Smooth muscle cell of trachea (primary cell): ENCODE results near the gene IFNL1. TPM values are rescaled to one million over a fixed set of nuclear protein-coding genes. Genes with fewer than 3 reads are reported as not detected.

Source experiments
- total RNA-seq: library from RNA; depleted of rRNA; stranded (reverse); fragments of >200 nt; gene quantifications from 2 replicates; pipeline ENCODE4 v1.2.1, GENCODE V29; 2014

The IFNL1 gene
- total RNA-seq = not detected in 2 replicates

DNA sequence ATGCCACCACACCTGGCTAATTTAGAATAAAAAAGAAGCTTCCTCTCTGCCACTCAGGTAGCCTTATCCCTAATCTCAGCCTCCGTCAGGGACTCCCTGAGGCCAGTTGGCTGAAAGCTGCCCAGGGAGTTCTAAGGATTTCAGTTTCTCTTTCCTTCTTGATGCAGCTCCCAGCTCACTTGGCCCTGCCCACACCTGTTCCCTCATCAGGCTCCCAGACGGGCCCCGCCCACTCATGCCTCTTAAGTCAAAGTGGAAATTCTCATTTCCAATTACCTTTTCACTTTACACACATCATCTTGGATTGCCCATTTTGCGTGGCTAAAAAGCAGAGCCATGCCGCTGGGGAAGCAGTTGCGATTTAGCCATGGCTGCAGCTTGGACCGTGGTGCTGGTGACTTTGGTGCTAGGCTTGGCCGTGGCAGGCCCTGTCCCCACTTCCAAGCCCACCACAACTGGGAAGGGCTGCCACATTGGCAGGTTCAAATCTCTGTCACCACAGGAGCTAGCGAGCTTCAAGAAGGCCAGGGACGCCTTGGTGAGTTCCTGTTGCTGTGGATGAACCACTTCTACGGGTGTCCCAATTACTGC, at the start of gene IFNL1:
IFNL1 (plus strand) TSS at position 353 of the 591 bp plus-strand sequence; CDS start at position 368, 15 bp downstream.

DNA sequence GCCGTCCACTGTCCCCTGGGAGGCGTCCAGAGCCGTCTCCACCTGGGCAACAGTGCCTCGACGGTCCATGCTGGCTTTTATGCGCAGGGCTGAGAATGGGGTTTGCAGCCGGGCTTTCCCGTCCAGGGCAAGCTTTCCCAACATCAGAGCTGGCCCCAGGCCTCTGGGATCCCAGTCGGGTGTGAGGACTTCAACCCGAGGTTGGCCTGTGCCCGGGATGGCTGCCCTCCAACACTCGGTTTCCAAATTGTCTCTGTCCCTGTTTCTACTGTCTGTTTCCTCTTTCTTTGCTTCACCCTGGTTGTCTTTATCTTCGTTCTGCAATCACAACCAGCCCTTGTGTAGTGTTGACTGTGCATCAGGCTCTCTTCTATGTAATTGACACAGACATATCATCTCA, 47.4 kb upstream of the IFNL1 start, which contains the start of gene IFNL4:
IFNL4 (minus strand) TSS at position 51 of the 400 bp plus-strand sequence.

DNA sequence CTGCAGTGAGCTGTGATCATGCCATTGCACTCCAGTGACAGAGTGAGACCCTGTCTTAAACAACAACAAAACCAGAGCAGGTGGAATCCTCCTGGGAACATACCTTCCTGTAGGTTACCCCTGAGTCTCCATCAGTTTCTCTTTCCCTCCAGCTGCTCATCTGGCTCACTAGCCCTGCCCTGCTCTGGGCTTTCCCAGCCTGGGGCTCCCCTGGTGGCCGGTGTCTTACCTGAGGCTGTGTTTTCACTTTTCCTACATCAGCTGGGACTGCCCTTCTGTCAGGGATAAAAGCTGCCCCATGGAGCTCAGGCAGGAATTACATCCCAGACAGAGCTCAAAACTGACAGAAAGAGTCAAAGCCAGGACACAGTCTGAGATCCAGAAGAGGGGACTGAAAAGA, 28.1 kb upstream of the IFNL1 start, which contains the start of gene IFNL2:
IFNL2 (plus strand) TSS at position 312 of the 400 bp plus-strand sequence. CDS start 173 bp downstream, outside the sequence.

DNA sequence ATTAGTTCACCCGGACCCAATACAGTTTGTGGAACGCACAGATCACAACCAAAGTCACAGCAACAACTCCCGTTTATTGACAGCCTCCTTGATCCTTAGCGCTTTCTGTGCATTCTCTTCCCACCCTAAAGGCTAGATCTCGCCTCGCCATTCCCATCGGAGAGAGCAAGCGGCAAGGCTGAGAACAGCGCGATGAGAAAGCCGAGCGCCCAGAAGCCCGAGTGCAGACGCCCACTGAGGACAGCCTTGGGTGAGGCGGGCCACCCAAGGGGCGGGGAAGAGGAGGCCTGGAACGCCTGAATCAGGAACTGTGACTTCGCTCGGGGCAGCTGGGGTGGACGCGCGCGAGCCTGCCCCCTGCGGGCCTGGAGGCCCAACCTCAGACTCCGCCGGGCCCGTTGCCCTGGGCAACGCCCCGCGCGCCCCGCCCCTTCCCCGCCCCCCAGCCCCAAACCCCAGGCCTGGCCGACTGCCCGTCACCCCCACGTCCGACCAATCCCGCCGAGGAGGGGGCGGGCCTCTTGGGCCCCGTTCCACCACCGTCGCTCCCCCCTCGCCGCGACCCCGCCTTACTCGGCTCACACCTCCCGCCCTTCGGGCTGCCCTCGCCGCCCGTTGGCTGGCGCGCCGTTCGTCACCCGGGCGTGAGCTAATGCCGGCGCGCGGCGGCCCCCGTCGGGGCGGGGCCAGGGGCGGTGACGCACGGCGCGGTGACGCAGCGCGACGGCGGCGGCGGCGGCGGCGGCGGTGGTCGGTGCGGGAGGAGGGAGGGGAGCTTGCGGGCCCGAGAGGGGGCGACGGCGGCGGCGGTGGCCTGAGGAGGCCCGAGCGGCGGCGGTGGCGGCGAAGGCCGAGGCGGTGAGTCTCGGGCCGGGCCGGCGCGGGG, 45.8 kb downstream of the IFNL1 start, which contains the start of gene SAMD4B:
SAMD4B (plus strand) TSS at position 703 of the 886 bp plus-strand sequence. CDS start 14,473 bp downstream, outside the sequence.

Other genes with a start within 250 kb of the IFNL1 start
- under 0.01 and 0.15 TPM in 2 replicates for gene ACP7, start 212.0 kb upstream of the IFNL1 start, total RNA-seq
- 7.8 and 11.8 TPM in 2 replicates for gene PAK4, start 170.6 kb upstream of the IFNL1 start, total RNA-seq
- gene NCCRP1, start 99.4 kb upstream of the IFNL1 start, total RNA-seq = under 0.01 TPM in 1 of 2 replicates, not detected in the other
- gene SYCN, start 92.1 kb upstream of the IFNL1 start, total RNA-seq = not detected in 2 replicates
- not detected in 2 replicates for gene IFNL3, start 51.4 kb upstream of the IFNL1 start, total RNA-seq
- gene IFNL4, start 47.6 kb upstream of the IFNL1 start, total RNA-seq = not detected in 2 replicates
- gene IFNL2, start 28.0 kb upstream of the IFNL1 start, total RNA-seq = not detected in 2 replicates
- gene LRFN1, start 24.5 kb downstream of the IFNL1 start, total RNA-seq = 0.15 and 0.50 TPM in 2 replicates
- not detected in 2 replicates for gene GMFG, start 39.6 kb downstream of the IFNL1 start, total RNA-seq
- 68.4 and 109 TPM in 2 replicates for gene SAMD4B, start 46.0 kb downstream of the IFNL1 start, total RNA-seq
- gene PAF1, start 94.7 kb downstream of the IFNL1 start, total RNA-seq = 36.2 and 42.3 TPM in 2 replicates
- gene MED29, start 95.0 kb downstream of the IFNL1 start, total RNA-seq = 17.9 and 34.4 TPM in 2 replicates
- gene ZFP36, start 110.4 kb downstream of the IFNL1 start, total RNA-seq = 7.3 and 8.8 TPM in 2 replicates
- gene PLEKHG2, start 116.3 kb downstream of the IFNL1 start, total RNA-seq = 13.1 and 25.5 TPM in 2 replicates
- gene RPS16, start 139.5 kb downstream of the IFNL1 start, total RNA-seq = 127 and 236 TPM in 2 replicates
- gene SUPT5H, start 149.2 kb downstream of the IFNL1 start, total RNA-seq = 54.5 and 81.5 TPM in 2 replicates
- 70.5 and 72.4 TPM in 2 replicates for gene TIMM50, start 184.4 kb downstream of the IFNL1 start, total RNA-seq
- under 0.01 and 0.33 TPM in 2 replicates for gene DLL3, start 202.5 kb downstream of the IFNL1 start, total RNA-seq
- 0.33 TPM in 1 of 2 replicates, not detected in the other for gene SELENOV, start 218.7 kb downstream of the IFNL1 start, total RNA-seq
- gene EID2B, start 236.4 kb downstream of the IFNL1 start, total RNA-seq = 2.6 and 3.3 TPM in 2 replicates
- 10.8 and 15.2 TPM in 2 replicates for gene EID2, start 243.8 kb downstream of the IFNL1 start, total RNA-seq